Esophagus (tissue), 2 donors: ENCODE data around the gene APBA3. TPM values are rescaled to one million over a fixed set of nuclear protein-coding genes. Genes with fewer than 3 reads are reported as not detected.

Experiments used
- H3K27ac ChIP-seq, 2 donors: one replicate each; pipeline ENCODE4 v1.5.1; 2013; ENCODE audit warnings: low read depth in 2 of 2, mild to moderate bottlenecking in 2 of 2, inconsistent platforms in 1 of 2, low read length in 1 of 2, moderate library complexity in 1 of 2
- H3K27me3 ChIP-seq, 2 donors: one replicate each; pipeline ENCODE4 v1.6.1; 2013; ENCODE audit warnings: low read length in 2 of 2, control low read depth in 1 of 2, mild to moderate bottlenecking in 1 of 2; ENCODE audit not compliant: insufficient read depth in 2 of 2, control insufficient read depth in 1 of 2
- H3K36me3 ChIP-seq, 2 donors: one replicate each; pipeline ENCODE4 v1.6.1; 2013; ENCODE audit warnings: low read length in 1 of 2; ENCODE audit not compliant: control insufficient read depth in 2 of 2, insufficient read depth in 2 of 2
- H3K4me1 ChIP-seq, 2 donors: one replicate each; pipeline ENCODE4 v1.6.1; 2013; ENCODE audit warnings: low read length in 1 of 2; ENCODE audit not compliant: control insufficient read depth in 2 of 2, insufficient read depth in 2 of 2
- H3K4me3 ChIP-seq, 2 donors: one replicate each; pipeline ENCODE4 v1.5.1; 2013; ENCODE audit warnings: low read length in 2 of 2, mild to moderate bottlenecking in 2 of 2, low read depth in 1 of 2, moderate library complexity in 1 of 2
- H3K9me3 ChIP-seq, 2 donors: one replicate each; pipeline ENCODE4 v1.6.1; 2013; ENCODE audit warnings: mild to moderate bottlenecking in 2 of 2, low read depth in 1 of 2, low read length in 1 of 2, moderate library complexity in 1 of 2; ENCODE audit not compliant: control insufficient read depth in 2 of 2, insufficient read depth in 1 of 2
- WGBS, 2 donors: extraction: QIAGEN DNeasy Blood & Tissue Kit; methylation state at CpG; one replicate each; pipeline ENCODE4 v1.1.7; 2013; 5-methylcytosine and 5-hydroxymethylcytosine counted together
- polyA plus RNA-seq, 2 donors: library from polyadenylated mRNA; stranded (reverse); fragments of 200-250 nt; gene quantifications; one replicate each; pipeline ENCODE4 v1.2.3, GENCODE V29; 2013
- donor health status: healthy with polysubstance abuse.
- donor health status: Bipolar disorder and iron deficiency.

APBA3 gene
- polyA plus RNA-seq, 2 donors, result 12.1 to 16.3 TPM

GRCh38 chr19:3723883-3724282, 37.6 kb downstream of the APBA3 start:
- Histone ChIP-seq H3K4me3 (no peak overlapping the region), H3K27ac (no peak overlapping the region), H3K4me1 (peaks cover 2% of the 10 kb centered on the region in 2 donors), H3K9me3 (no peaks in the 10 kb centered on the region), H3K36me3 (no peaks in the 10 kb centered on the region), H3K27me3 (peaks cover 0 to 4% of the 10 kb centered on the region in 2 donors)
- WGBS, 2 donors, result 40 to 43% methylated on average over 8 of the region's 8 CpGs

DNA sequence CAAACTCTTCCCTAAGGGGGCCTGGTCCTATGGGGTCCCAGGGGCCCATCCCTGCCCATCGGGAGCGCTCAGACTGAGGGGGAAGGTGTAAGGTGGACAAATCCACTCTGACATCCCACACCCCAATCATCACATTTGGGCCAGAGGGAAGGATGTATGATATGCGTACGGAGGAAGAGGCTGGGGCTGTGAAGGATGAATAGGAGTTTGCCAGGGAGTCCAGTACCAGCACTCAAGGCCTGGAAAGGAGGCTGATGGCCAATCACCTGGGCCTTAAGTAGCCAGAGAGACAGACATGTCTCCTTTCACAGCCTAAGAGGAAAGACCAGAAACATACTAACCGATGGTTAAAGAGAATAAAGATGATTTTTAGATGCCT, 38.4 kb downstream of the APBA3 start:
- WGBS, 2 donors, result 85 to 86% methylated on average over 5 of the region's 5 CpGs
- peak overlapping the region in 1 of 2 donors; percentile 51 for H3K4me3 ChIP-seq
- H3K4me1 ChIP-seq, result peaks cover 2% of the 10 kb centered on the region in 2 donors
- no peaks in the 10 kb centered on the region for H3K9me3 ChIP-seq
- H3K27me3 ChIP-seq, result peaks cover 0 to 4% of the 10 kb centered on the region in 2 donors
- H3K27ac ChIP-seq, result peak overlapping the region in 1 of 2 donors; percentile 24
- H3K36me3 ChIP-seq, result no peaks in the 10 kb centered on the region

GRCh38 chr19:3722443-3723109, 38.9 kb downstream of the APBA3 start:
- peaks cover 2% of the 10 kb centered on the region in 2 donors for H3K4me1 ChIP-seq
- no peaks in the 10 kb centered on the region for H3K36me3 ChIP-seq
- peak overlapping the region; percentile 30 to 69 for H3K27ac ChIP-seq
- peak overlapping the region; percentile 51 to 57 for H3K4me3 ChIP-seq
- WGBS, 2 donors, result 4 to 5% methylated on average over 26 to 30 of the region's 30 CpGs
- H3K9me3 ChIP-seq, result no peaks in the 10 kb centered on the region
- peaks cover 0 to 4% of the 10 kb centered on the region in 2 donors for H3K27me3 ChIP-seq

DNA sequence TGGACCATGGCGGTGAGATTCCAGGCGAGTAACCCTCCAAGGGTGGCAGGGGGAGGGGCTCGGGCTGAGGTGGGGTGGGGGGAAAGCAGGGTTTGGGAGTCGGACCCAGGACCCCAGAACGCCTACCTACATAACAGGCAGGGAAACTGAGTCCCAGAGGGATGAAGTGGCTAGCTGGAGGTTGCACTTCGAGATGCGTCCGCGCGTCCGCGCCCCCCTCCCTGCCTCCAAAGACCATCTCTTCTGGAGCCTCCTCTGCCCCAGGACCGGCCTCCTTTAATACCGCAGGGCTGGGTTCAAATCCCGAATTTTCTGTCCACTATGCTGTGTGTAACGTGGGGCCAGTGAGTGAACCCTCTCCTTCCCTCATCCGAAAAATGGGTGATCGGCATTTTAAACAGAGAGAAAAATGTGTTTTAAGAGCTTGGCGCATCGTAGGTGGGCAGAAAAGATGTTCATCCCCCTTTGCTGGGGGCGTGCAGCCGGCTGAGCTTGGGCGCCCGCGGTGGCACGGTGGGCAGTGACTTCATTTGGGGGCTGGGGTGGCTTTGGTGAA, 39.5 kb downstream of the APBA3 start:
- peaks cover 2% of the 10 kb centered on the region in 2 donors for H3K4me1 ChIP-seq
- peak overlapping the region; percentile 51 to 57 for H3K4me3 ChIP-seq
- WGBS, 2 donors, result 3 to 4% methylated on average over 26 of the region's 26 CpGs
- peak overlapping the region; percentile 30 to 69 for H3K27ac ChIP-seq
- no peaks in the 10 kb centered on the region for H3K36me3 ChIP-seq
- peaks cover 0 to 4% of the 10 kb centered on the region in 2 donors for H3K27me3 ChIP-seq
- H3K9me3 ChIP-seq, result no peaks in the 10 kb centered on the region

- Histone ChIP-seq H3K36me3 (peaks cover 0 to 1% of the 10 kb centered on the region in 2 donors), H3K4me1 (peaks cover 2% of the 10 kb centered on the region in 2 donors), H3K27me3 (peaks cover 0 to 4% of the 10 kb centered on the region in 2 donors), H3K27ac (peak overlapping the region; percentile 69 to 76), H3K9me3 (no peaks in the 10 kb centered on the region), H3K4me3 (peak overlapping the region; percentile 51 to 57)
- WGBS, 2 donors, result 14 to 15% methylated on average over 45 to 46 of the region's 46 CpGs
Measured at GRCh38 chr19:3721131-3721886, 40.2 kb downstream of the APBA3 start.

DNA sequence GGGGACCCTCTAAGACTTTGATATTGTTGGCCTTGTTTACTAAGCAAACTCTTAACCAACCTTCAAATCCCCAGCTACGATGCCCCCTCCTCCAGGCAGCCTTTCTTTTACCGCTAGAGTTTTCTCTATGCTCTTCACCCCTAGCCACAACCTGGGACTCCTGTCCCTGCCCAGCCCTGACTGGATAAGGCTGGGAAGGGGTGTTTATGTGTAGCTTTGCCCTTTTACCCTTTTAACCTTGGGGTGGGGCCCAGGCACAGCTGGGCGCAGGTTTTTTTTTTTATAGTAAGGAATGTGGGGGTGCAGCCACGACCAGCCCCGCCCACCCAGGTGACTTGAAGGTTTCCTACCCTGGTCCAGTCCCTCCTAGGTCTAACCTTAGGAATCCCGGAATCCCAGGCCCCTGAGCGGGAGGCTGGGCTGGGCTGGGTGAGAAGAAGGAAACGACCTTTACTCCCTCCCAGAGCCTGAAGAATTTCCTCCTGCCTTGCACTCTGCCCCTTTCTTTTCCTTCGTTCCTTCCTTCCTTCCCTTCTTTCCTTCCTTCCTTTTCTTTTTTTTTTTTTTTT, 41.1 kb downstream of the APBA3 start:
- WGBS, 2 donors, result 11 to 14% methylated on average over 9 of the region's 9 CpGs
- H3K27me3 ChIP-seq, result peaks cover 0 to 4% of the 10 kb centered on the region in 2 donors
- no peak overlapping the region for H3K4me3 ChIP-seq
- H3K27ac ChIP-seq, result peak overlapping the region in 1 of 2 donors; percentile 63
- H3K36me3 ChIP-seq, result peaks cover 0 to 3% of the 10 kb centered on the region in 2 donors
- peaks cover 2% of the 10 kb centered on the region in 2 donors for H3K4me1 ChIP-seq
- H3K9me3 ChIP-seq, result no peaks in the 10 kb centered on the region

GRCh38 chr19:3719868-3720267, 41.6 kb downstream of the APBA3 start:
- Histone ChIP-seq H3K27me3 (peaks cover 0 to 4% of the 10 kb centered on the region in 2 donors), H3K27ac (peak overlapping the region in 1 of 2 donors; percentile 46), H3K36me3 (peaks cover 0 to 3% of the 10 kb centered on the region in 2 donors), H3K4me3 (no peak overlapping the region), H3K4me1 (peaks cover 2% of the 10 kb centered on the region in 2 donors), H3K9me3 (no peaks in the 10 kb centered on the region)
- WGBS, 2 donors, result 81 to 91% methylated on average over 4 of the region's 4 CpGs

- no peaks in the 10 kb centered on the region for H3K9me3 ChIP-seq
- H3K4me3 ChIP-seq, result no peak overlapping the region
- H3K27ac ChIP-seq, result peak overlapping the region in 1 of 2 donors; percentile 66
- H3K27me3 ChIP-seq, result no peaks in the 10 kb centered on the region
- WGBS, 2 donors, result 62 to 69% methylated on average over 16 of the region's 16 CpGs
- peaks cover 0 to 4% of the 10 kb centered on the region in 2 donors for H3K4me1 ChIP-seq
- H3K36me3 ChIP-seq, result peaks cover 0 to 5% of the 10 kb centered on the region in 2 donors
Measured at GRCh38 chr19:3716147-3716668, 45.3 kb downstream of the APBA3 start.
